Activated naive CD4-positive, alpha-beta T cell treated with anti-CD3 and anti-CD28 coated beads, Interleukin-2, amount 50 U/mL, for 16 hours (primary cell): ENCODE results near the gene SDF2.
"Not testable (repeated sequence)": the region's sequence is repeated elsewhere in the genome, so short reads cannot be mapped to it uniquely, and the experiment has no call there.

Experiments
- DNase-seq: peaks from one replicate; pipeline ENCODE4 v3.0.0-alpha.2; 2020

Gene SDF2

GRCh38 chr17:28684963-28685362, 23.3 kb upstream of the SDF2 start:
- no peak for DNase-seq

DNA sequence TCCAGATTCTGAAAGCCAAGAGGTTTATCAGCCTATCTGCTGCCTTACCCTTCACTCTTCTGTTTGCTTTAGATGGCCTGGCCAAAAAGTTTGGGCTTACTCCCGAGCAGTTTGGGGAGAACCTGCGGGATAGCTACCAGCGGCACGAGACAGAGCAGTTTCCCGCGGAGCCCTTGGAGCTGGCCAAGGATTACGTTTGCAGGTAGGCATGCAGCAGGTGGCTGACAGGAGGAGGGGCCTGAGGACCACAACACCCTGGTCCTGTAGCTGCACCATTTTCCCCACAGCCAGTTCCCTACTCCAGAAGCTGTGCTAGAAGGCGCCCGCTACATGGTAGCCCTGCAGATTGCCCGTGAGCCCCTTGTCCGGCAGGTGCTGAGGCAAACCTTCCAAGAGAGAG, 20.9 kb upstream of the SDF2 start:
- DNase-seq, result no peak

- no peak for DNase-seq
Measured at GRCh38 chr17:28675980-28676379, 14.3 kb upstream of the SDF2 start.

DNA sequence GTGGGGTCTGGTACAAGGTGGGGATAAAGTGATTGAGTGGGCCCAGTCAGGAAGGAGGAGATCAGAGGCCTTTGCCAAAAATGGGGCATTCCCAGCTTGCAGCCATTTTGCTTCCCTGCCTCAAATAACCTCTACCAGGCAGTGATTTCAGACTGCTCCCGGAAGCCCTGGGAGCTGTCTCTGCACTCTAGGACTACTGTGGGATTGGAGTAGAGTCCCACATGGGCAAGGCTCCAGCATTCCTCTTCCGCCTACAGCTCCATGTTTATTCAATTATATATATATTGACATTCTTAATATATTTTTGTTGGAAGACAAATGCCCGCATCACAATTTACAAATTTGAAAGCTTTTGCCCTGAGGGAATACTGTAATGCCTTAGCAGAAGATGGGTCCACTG, 13.8 kb upstream of the SDF2 start:
- no peak for DNase-seq

GRCh38 chr17:28669918-28670317, 8.2 kb upstream of the SDF2 start:
- DNase-seq, result no peak

- no peak for DNase-seq
Measured at GRCh38 chr17:28667870-28668269, 6.2 kb upstream of the SDF2 start.

DNA sequence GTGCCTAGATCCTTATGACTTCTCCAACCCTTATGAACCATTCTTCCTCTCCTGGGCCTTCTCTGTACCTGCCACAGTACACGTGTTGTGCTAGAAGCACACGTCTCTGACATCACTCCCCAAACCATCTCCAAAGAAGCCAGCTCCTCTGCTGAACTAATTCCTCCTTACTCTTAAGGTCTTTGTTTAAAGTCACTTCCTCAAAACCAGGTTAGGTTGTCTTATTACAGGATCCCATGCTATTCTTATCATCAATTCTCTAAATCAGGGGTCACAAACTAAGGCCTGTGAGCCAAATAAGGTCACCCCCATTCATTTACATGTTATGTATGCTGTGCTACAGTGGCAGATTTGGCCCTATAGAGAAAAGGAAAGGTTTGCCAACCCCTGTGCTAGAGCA, 4.3 kb upstream of the SDF2 start:
- DNase-seq, result no peak

DNA sequence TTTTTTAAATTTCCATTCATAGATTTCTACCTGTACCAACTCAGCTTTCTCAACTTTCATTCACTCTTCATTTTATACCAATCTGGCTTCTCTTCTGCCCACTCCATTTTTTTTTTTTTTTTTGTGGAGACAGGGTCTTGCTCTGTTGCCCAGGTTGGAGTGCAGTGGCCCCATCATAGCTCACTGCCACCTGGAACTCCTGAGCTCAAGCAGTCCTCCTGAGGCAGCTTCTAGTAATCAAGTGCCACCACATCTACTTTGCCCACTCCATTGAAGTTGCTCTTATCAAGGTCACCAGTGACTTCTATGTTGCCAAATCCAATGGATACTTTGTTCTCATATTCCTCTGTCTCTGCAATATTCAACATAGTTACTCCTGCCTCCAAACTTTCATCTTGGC, 2.0 kb upstream of the SDF2 start:
- no peak for DNase-seq

DNA sequence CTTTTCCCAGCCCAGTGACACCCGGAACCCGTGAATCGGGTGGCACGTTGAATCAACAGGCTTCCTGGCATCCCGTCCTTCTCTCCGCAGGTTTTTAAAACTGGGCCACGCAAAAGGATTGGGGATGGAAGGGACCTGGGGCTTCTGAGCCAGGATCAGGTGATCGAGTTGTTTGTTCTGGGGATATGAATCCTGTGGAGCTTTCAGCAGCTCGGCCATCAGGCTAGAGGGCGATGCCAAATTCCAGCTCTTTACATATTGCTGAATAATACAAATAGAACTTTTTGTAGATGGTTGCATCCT, 772 bp upstream of the SDF2 start:
- DNase-seq, result no peak

GRCh38 chr17:28659497-28659881, 2.2 kb downstream of the SDF2 start:
- not testable (repeated sequence) for DNase-seq

- DNase-seq, result not testable (repeated sequence)
Measured at GRCh38 chr17:28658766-28659496, 2.8 kb downstream of the SDF2 start.

- not testable (repeated sequence) for DNase-seq
Measured at GRCh38 chr17:28658342-28658741, 3.4 kb downstream of the SDF2 start.

GRCh38 chr17:28657756-28658155, 4.0 kb downstream of the SDF2 start:
- DNase-seq, result no peak

DNA sequence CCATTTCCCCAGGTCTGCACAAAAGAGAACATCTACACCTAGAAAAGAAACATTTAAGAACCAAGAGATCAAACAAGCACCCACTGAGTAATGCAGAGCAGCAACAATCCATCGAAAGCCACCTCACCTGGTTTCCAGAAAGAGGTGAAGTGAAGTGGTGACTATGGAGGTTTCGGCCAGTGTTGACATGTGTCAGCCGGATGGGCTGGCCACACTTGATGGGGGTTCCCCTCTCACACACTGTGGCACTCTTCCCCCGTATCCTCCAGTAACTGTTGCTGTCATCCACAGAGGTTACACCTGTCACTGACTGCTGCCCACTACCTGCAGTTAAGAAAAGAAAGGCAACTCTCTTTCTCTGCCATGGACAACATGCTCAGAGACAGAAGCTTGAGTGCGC, 6.5 kb downstream of the SDF2 start:
- no peak for DNase-seq

DNA sequence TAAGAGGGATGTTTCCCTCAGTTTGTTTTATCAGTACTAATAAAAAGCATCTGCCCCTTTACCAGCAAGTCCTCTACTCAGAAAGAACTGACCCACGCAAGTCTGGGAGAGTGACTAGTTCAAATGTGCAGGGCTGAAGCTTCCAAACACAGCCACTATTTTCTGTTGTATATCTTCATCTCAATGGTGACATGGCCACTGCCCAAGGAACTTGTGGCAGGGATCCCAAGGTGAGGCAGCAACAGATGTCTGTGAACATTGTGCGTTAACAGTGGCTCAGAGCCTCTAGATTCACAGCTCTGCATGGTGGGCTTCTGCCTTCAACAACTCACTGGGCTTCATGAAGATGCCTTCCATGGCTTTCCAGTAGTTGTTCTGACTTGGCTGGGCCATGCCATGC, 13.0 kb downstream of the SDF2 start:
- no peak for DNase-seq

DNA sequence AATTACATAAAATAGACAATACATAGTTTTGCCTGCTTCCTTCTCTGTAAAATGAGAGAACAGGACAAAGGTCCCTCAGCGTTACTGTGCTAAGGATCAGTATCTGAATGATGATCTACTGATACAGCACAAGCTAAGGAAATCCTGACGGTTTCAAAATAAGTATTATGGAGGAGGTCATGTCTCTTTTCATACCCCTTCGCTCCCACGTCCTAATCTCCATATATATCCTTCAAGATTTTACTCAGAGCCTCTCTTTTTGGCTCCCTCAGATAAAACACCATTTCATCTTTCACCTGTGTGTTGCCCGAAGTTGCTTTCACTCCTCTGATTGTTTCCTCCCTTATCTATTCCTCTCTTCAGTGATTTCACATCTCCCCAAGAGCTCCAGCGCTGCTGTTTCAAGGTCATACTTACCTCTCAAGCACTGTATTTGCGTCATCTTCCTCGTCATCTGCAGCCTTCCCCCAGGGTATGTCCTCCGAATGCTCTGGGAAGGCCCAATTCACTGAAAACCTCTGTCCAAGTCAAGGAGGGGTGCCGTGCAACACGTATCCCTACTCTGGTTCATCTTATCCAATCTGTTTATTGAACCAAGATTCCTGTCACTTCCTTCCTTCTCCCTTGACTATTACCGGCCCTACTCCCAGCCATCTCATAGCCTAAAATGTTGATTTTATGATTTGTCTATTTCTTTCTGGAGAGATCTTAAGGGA, 15.5 kb downstream of the SDF2 start:
- DNase-seq, result no peak

- DNase-seq, result no peak
Measured at GRCh38 chr17:28645576-28645939, 16.1 kb downstream of the SDF2 start.

DNA sequence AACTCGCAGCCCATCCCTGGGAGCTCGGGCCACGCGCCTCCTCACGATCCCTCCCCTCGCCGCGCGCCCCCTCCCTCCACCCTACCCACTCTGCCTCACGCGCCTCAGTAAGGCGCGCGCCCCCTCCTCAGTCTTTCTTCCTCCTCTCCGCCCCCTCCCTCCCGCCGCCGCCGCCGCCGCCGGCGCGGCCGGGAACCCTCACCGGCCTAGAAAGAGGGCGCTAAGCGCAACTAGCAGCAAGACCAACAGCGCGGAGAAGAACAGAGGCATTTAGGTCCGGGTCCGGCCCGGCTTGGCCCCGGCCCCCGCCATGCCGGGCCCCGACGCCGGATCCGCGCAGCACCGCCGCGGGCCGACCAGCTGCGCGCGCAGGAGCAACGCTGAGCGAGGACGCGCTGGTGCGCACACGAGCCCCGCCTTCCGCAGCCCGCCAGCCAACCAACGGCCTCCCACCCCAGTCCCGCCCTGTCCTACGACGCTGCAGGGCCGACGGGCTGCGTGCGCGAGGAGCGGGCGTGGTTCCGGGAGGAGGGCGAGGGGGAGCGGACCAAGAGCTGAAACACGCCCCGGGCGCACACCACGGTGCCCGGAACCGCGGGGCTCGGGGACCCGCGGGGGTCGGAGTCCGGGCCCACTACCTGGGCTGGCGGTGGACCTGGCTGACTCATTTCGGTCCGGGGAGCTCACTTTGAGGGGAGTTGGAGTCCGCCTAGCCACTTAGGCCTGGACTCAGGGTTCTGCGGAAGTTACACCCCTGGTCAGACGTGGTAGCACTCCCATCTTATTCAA, 16.7 kb downstream of the SDF2 start, which contains the start of gene BLTP2:
TSS of gene BLTP2 (minus strand) at position 372 of the 789 bp plus-strand sequence. CDS start at position 270, 102 bp downstream.
- DNase-seq, result peak; percentile 97

- peak; percentile 29 for DNase-seq
Measured at GRCh38 chr17:28643983-28644786, 17.5 kb downstream of the SDF2 start.

GRCh38 chr17:28641579-28641978, 20.1 kb downstream of the SDF2 start:
- no peak for DNase-seq

DNA sequence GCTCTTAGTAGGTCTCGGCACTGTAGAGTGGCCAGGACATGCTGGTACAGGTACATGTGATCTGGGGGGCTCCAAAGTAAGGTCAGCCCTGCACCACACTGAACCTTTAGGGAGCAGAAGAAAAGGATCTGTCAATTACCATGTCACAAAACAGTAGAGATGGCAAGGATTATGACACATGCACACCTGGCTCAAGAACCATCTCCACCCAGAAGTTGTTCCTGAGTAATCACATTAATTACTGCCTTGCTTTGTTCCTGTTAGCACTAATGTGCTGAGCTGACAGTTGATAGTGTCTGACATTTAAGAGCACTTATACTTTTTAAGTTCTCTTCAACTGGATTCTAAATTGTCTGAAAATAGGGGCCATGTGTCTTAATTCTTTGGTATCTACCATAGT, 26.2 kb downstream of the SDF2 start:
- no peak for DNase-seq

- DNase-seq, result no peak
Measured at GRCh38 chr17:28634206-28634865, 27.4 kb downstream of the SDF2 start.

DNA sequence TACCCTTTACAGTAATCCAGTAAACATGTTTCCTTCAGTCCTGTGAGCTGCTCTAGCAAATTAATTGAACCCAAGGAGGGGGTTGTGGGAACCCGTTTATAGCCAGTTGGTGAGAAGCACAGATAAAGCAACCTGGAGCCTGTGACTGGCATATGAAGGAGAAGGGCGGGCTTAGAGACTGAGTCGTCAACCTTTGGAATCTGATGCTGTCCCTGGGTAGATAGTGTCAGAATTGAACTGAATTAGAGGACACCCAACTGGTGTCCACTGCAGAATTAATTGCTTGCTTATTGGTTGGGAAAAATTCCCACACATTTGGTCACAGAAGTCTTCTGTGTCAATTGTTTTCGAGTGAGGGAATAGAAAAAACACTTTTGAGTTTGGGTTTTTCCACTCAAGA, 34.9 kb downstream of the SDF2 start:
- no peak for DNase-seq
